Smooth muscle cell of the brain vasculature (primary cell): ENCODE data around the gene LHX3.

Experiments
- DNase-seq: peaks from one replicate; pipeline ENCODE4 v3.0.0-alpha.2; 2012; ENCODE audit warnings: low read depth, low spot score

The LHX3 gene

GRCh38 chr9:136177224-136177623 lies 27.7 kb downstream of the LHX3 start:
- DNase-seq, result no peak

DNA sequence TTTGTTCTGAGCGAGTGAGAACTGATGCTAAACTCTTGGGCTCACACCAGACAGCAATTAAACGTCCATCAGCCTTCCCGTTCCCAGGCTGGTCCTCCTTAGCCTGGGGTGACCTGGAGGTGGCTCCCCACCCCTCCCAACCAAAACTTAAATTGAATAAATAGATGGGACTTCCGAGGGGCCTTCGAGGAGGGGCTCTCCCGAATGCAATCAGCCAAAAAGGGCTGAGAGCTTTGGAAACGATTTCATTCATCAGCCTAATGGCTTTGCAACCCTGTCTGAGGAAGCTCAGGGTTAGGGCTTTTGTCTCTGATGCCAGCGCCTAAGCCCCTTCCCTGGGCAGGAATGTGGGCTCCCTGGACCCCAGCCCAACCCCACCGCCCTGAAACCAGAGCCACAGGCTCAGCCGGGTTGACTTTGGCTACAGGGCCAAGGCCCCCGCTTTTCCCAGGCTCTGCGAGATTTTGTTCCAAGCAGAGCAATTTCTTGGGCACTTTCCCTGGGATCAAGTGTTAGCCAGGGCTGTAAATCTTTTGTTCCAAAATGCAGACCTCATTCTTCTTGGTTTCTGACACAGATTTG lies 29.2 kb downstream of the LHX3 start:
- DNase-seq, result no peak

- DNase-seq, result no peak
Measured at GRCh38 chr9:136174779-136175615, 29.9 kb downstream of the LHX3 start.

DNA sequence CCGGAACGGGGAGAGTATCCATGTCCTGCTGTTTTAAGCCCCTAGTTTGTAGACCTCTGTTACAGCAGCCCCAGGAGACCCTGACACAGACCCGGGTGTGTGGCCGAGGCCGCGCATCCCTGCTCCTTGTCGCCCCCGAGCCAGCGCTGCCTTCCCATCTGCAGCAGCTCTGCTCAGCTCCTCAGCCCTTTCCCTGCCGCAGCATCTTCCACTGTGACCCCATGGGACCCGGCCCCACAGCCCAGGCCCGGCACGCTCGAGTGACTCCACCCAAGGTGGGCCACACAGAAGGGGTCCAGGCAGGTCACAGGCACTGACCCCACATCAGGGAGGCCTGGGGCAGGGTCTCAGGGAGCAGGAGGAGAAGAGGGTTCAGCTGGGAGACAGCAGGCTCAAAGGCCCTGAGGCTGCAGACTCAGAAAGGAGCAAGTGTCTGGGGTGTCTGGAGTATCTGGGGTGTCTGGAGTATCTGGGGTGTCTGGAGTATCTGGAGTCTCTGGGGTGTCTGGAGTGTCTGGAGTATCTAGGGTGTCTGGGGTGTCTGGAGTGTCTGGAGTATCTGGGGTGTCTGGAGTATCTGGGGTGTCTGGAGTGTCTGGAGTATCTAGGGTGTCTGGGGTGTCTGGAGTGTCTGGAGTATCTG lies 31.2 kb downstream of the LHX3 start:
- no peak for DNase-seq

DNA sequence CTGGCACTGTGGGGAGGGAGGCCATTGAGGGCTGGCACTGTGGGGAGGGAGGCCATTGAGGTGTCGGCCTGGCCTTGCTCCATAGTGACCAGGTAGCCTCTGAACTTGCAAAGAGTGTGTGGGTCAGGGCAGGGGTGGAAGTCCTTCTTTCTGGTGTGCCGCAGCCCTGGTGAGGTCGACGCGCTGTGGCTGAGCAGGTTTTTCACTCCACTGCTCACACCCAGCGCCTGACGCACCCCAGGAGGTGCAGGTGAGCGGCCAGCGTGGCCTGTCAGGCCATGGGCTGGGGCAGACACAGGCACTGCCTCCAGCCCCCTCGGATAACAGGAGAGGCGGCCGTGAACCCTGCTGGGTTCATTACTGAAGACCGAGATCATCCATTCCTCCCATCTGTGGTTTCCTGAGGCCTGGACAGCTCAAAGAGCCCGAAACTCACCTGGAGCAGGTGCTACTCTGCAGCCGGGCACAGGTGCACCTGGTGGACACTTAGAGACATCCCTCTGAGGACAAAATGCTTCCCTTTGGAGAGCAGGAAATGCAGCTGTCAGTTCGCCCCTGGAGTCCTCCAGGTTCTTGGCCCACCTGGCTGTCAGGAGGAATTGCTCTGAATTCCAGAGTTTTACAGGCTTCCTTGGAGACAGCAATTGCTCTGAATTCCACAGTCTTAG lies 32.4 kb downstream of the LHX3 start:
- DNase-seq, result no peak

- DNase-seq, result no peak
Measured at GRCh38 chr9:136171801-136172411, 33.0 kb downstream of the LHX3 start.

DNA sequence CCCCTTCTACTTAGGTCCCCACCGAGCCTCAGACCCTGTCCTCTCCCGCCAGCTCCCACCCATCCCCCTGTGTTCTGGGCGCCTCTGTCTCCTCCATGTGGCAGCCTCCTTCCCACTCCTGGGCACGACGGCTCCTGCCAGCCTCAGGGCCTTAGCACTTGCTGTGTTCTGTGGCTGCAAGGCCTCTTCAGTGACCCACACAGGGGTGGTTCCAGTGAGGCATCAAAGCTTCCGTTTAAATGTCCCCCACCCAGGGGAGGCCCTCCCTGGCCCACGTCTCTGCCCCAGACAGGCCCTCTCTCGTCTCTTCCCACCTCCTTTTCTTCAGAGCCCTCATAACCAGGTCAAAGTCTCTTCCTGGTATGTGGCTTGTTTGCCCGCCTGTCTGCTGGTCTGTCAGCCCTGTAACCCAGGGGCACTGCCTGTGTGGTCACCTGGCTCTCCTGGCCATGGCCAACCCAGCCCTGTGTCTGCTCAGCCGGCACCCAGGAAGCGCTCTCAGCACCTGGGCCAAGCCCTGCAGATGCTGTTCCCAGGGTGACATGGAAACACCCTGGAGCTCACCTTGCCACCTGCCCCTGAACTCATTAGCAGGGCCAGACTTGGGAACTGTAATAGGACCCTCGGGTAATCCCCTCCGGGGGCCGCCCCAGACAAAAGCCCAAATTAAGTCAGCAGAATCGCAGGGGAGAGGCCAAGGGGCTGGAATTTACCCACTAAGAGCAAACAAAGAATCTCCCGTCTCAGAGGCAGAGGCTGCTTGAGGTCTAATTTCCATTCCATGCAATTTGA lies 33.7 kb downstream of the LHX3 start:
- DNase-seq, result no peak

- DNase-seq, result no peak
Measured at GRCh38 chr9:136170006-136170901, 34.7 kb downstream of the LHX3 start.

DNA sequence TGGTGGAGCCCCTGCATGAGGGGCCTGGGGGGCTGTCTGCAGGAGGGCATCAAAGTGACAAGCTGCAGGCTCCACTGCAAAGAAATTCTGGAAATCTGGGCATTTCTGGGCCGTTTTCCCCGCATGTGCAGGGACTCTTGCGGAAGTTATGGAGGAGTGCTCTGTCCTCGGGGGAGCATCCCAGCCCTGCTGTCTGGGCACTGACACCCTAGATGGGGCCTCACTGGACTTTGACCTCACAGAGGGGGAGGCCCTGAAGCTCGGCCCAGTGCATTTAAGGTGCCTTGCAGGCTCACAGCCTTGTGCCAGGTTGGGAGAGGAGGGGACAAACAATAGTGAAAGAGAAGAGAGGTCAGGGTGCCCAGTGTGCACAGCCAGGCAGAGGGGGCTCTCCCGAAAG lies 35.4 kb downstream of the LHX3 start:
- DNase-seq, result no peak

DNA sequence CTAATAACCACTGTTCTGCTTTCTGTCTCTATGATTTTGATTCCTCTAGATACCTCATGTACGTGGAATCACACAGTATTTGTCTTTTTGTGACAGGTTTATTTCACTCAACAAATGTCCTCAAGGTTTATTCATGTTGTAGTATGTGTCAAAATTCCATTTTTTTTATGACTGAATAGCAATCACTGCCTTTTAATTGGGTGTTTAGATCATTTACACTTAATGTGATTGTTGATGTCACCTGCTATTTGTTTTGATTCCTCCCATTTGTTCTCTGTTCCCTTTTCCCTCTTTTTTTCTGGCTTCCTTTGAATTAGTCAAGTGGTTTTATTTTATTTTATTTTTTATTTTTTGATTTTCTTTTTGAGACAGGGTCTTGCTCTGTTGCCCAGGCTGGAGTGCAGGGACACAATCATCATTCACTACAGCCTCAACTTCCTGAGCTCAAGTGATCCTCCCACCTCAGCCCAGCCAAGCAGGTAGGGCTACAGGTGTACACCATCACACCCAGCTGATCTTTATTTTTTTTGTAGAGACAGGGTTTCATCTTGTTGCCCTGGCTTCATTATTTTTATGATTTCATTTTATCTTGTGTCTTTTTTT lies 41.6 kb downstream of the LHX3 start:
- no peak for DNase-seq

- no peak for DNase-seq
Measured at GRCh38 chr9:136160995-136161610, 43.8 kb downstream of the LHX3 start.

- DNase-seq, result no peak
Measured at GRCh38 chr9:136160381-136160841, 44.5 kb downstream of the LHX3 start.

GRCh38 chr9:136159851-136160250 lies 45.1 kb downstream of the LHX3 start:
- no peak for DNase-seq

DNA sequence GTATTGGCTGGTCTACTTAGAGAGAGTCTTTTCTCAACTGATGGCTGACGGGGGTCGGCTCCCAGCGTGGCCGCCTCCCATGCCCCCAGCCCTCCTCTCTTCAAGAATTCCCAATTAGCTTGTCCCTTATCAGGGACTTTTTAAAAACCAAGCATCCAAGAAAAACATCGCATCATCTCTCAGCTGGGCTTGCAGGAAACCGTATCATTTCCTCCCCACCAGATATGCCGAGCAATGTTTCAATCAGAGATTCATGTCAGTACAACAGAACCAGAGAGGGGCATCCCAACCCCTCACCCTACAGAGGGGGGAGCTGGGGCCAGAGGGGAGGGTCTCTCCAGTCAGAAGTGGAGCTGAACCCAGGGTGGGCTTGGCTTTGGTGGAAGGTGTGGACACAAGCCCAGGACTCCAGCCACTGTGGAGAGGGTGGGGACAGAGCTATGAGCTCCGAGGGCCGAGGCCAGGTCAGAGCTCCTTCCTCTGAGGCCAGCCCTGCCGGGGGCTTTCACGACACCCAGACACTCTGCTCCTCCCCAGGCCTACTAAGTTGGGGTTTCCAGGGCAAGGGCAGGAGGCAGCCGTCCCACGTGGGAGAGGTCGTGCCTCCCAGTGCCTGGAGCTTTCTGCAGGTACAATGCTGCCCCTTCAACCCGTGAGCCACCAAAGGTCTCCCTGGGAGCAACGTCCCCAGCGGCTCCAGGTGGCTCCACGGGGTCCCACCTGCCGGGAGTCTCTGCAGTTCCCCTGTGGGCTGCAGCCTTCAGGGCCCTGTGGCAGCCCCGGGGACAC lies 47.3 kb downstream of the LHX3 start:
- no peak for DNase-seq

- no peak for DNase-seq
Measured at GRCh38 chr9:136156209-136157120, 48.5 kb downstream of the LHX3 start.

- no peak for DNase-seq
Measured at GRCh38 chr9:136155576-136155975, 49.4 kb downstream of the LHX3 start.

GRCh38 chr9:136154943-136155342 lies 50.0 kb downstream of the LHX3 start:
- DNase-seq, result no peak
